ENCODE data around the gene FAM151A.

FAM151A gene

GRCh38 chr1:54623216-54624007, at the start of gene FAM151A:
Gene FAM151A, minus strand, starts transcription at chr1:54623525. Its CDS starts 130 bp downstream, at chr1:54623395.
- no peak within 1 kb of the TSS for H3K4me3 ChIP-seq (ENCODE audit: low read depth, low read length)
- TF ChIP-seq, protein P1, sequence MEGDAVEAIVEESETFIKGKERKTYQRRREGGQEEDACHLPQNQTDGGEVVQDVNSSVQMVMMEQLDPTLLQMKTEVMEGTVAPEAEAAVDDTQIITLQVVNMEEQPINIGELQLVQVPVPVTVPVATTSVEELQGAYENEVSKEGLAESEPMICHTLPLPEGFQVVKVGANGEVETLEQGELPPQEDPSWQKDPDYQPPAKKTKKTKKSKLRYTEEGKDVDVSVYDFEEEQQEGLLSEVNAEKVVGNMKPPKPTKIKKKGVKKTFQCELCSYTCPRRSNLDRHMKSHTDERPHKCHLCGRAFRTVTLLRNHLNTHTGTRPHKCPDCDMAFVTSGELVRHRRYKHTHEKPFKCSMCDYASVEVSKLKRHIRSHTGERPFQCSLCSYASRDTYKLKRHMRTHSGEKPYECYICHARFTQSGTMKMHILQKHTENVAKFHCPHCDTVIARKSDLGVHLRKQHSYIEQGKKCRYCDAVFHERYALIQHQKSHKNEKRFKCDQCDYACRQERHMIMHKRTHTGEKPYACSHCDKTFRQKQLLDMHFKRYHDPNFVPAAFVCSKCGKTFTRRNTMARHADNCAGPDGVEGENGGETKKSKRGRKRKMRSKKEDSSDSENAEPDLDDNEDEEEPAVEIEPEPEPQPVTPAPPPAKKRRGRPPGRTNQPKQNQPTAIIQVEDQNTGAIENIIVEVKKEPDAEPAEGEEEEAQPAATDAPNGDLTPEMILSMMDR (IDR thresholded peaks at IDR 0.05; ENCODE audit: insufficient read depth, low read depth, low read length, missing control alignments): no peak
- DNase-seq (ENCODE audit: low read depth): no peak

DNA sequence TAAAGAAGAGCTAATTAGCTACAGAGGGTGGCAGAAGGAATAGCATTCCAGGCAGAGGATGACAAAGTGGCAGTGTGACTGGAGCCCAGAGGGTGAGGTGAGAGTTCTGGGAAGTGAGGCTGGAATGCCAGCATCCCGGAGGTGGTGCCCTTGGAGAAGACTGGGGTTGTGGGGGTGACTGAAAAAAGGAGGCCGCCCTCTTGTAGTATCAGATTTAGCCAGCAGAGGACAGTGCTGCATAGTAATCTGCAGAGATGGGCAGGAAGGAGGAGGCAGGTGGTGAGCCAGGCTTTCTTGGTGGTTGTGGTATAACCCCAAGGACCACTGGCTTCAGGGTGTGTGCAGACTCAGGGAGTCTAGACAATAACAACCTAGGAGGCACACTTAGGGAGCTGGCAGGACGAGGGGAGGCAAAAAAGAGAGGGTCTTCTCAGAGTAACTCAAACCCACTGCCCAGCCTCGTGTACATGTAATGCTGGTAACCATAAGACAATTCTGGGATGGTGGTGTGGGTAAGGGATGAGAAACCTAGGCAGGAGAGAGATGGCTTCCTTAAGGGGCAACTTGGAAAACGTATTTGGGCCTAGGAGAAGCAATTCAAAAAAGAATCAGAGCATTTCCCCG, 48.8 kb upstream of the FAM151A start:
- TF ChIP-seq, protein P1 (IDR thresholded peaks at IDR 0.05; ENCODE audit: insufficient read depth, low read depth, low read length, missing control alignments): peak; percentile 98

GRCh38 chr1:54668567-54668966, 45.2 kb upstream of the FAM151A start:
- DNase-seq (ENCODE audit: low read depth): no peak
- no peak overlapping the region for H3K4me3 ChIP-seq (ENCODE audit: low read depth, low read length)
- TF ChIP-seq, protein P1 (IDR thresholded peaks at IDR 0.05; ENCODE audit: insufficient read depth, low read depth, low read length, missing control alignments): no peak

More for the DNA sequence above, 48.8 kb upstream of the FAM151A start:
- peak; percentile 76 for DNase-seq (ENCODE audit: low read depth)
- H3K4me3 ChIP-seq (ENCODE audit: low read depth, low read length): no peak overlapping the region

DNA sequence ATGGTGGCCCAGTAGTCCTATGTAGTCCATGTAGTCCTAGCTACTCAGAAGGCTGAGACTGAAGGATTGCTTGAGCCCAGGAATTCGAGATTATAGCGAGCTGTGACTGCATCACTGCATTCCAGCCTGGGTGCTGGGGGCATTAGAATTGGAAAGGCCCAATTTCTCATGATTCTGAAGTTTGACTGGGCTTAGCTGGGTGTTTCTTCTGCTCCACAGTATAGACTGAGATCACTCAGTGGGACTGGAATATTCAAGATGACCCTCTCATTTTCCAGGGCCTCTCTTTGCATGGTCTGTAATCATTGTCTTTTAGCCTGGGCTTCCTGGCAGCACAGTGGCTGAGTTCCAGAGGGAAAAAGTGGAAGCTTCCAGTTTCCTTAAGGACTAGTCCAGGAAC, 44.5 kb upstream of the FAM151A start:
- TF ChIP-seq, protein P1 (IDR thresholded peaks at IDR 0.05; ENCODE audit: insufficient read depth, low read depth, low read length, missing control alignments): no peak
- no peak for DNase-seq (ENCODE audit: low read depth)
- H3K4me3 ChIP-seq (ENCODE audit: low read depth, low read length): no peak overlapping the region

DNA sequence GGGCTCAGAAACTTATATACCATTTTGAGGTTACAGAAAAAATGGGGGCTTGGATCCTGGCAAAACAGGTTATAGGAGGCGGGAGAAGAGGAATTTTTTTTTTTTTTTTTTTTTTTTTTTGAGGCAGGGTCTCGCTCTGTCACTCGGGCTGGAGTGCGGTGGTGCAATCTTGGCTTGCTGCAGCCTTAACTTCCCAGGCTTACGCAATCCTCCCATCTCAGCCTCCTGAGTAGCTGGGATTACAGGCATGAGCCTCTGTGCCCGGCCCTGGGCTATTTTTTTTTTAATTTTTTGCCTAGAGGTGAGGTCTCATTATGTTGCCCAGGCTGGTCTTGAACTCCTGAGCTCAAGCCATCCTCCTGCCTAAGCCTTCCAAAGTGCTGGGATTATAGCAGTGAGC, 43.0 kb upstream of the FAM151A start:
- H3K4me3 ChIP-seq (ENCODE audit: low read depth, low read length): no peak overlapping the region
- TF ChIP-seq, protein P1 (IDR thresholded peaks at IDR 0.05; ENCODE audit: insufficient read depth, low read depth, low read length, missing control alignments): no peak
- no peak for DNase-seq (ENCODE audit: low read depth)

- TF ChIP-seq, protein P1 (IDR thresholded peaks at IDR 0.05; ENCODE audit: insufficient read depth, low read depth, low read length, missing control alignments): no peak
- H3K4me3 ChIP-seq (ENCODE audit: low read depth, low read length): no peak overlapping the region
- DNase-seq (ENCODE audit: low read depth): no peak
Measured at GRCh38 chr1:54665852-54666251, 42.5 kb upstream of the FAM151A start.

All from GM12865 (cell line).